HG02759 (cell line): Measurements from ENCODE around the gene GLYATL2.

Experiments
- ATAC-seq: cut with Tn5 transposase; IDR thresholded peaks from one replicate; pipeline ENCODE4 v1.9.1; 2021; ENCODE audit warnings: mild to moderate bottlenecking, moderate library complexity; ENCODE audit not compliant: unreplicated experiment

Gene GLYATL2

GRCh38 chr11:58801974-58802545, 42.4 kb downstream of the GLYATL2 start:
- ATAC-seq = no peak

DNA sequence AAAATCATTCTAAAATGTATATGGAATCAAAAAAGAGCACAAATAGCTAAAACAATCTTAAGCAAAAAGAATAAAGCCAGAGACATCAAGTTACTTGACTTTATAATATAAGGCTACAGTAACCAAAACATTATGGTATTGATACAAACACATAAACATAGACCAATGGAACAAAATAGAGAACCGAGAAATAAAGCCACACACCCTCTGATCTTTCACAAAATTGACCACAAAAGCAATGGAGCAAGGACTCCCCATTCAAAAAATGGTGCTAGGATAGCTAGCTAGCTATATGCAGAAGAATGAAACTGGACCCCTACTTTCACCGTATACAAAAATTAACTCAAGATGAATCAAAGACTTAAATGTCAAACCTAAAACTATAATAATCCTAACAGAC, 43.2 kb downstream of the GLYATL2 start:
- no peak for ATAC-seq

DNA sequence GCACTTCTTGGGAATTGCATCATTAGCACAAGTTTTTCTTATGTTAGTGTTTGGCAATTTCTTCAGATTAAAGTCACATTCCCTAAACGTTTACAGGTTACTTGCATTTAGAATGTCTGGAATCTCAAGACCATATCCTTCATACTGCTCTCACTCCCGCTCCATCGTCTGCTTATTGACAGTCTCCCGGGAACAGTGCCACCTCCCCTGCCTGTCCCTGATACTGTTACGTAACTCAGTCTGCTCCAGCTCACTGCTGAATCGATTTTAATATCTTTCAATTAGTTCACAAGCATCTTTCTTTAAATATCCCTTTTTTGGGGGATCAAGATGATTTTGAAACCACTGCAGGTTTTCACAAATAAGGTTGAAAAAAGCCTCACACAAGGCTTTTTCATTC, 48.2 kb downstream of the GLYATL2 start:
- ATAC-seq = no peak

- ATAC-seq = peak; percentile 94
Measured at GRCh38 chr11:58788355-58789023, 56.0 kb downstream of the GLYATL2 start.

GRCh38 chr11:58787903-58788302, 56.6 kb downstream of the GLYATL2 start:
- peak; percentile 35 for ATAC-seq

GRCh38 chr11:58786693-58787092, 57.8 kb downstream of the GLYATL2 start:
- no peak for ATAC-seq

- ATAC-seq = no peak
Measured at GRCh38 chr11:58784995-58785394, 59.5 kb downstream of the GLYATL2 start.
